ENCODE results near the gene LHFPL6.

DNA sequence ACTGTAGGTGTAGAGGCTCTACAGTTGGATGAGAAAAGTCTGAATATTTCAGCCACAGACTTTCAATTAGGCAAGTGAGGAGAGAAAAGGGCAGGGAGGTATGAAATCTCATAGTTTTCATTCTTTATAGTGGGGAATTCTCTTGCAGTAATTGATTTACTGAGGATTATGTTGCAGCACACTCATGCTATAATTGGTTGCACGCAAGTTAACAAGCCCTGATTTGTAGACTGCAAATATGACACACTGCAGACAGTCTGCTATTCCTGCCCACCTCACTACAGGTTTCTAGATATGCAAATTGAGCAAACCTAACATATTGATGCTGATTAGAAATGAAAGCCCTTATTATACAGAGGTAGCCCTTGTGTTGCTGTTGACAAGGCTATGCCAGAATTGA is 139.4 kb downstream of the LHFPL6 start:
- TF ChIP-seq SP1 (IDR thresholded peaks at IDR 0.05) = no peak
- TF ChIP-seq SUZ12 (IDR thresholded peaks at IDR 0.05) = no peak
- TF ChIP-seq LEF1 (IDR thresholded peaks at IDR 0.05; ENCODE audit: borderline replicate concordance) = no peak
- TF ChIP-seq ARNT (IDR thresholded peaks at IDR 0.05) = no peak
- no peak for TF ChIP-seq TARDBP (IDR thresholded peaks at IDR 0.05)
- TF ChIP-seq ELF4 (IDR thresholded peaks at IDR 0.05) = no peak
- no peak for TF ChIP-seq NFRKB (IDR thresholded peaks at IDR 0.05)
- TF ChIP-seq, protein P1, sequence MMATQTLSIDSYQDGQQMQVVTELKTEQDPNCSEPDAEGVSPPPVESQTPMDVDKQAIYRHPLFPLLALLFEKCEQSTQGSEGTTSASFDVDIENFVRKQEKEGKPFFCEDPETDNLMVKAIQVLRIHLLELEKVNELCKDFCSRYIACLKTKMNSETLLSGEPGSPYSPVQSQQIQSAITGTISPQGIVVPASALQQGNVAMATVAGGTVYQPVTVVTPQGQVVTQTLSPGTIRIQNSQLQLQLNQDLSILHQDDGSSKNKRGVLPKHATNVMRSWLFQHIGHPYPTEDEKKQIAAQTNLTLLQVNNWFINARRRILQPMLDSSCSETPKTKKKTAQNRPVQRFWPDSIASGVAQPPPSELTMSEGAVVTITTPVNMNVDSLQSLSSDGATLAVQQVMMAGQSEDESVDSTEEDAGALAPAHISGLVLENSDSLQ (IDR thresholded peaks at IDR 0.05) = no peak
- no peak for TF ChIP-seq FOXK2 (IDR thresholded peaks at IDR 0.05)

Data from HEK293T (cell line).